HL-60/S4 treated with retinoic acid at 250 ng/mL for 4 days and 3 days (cell line): ENCODE measurements around the gene PRKCE.

Experiments
- in situ Hi-C: fragments of 300-500 bp; cut with MboI; formaldehyde crosslinking; loops from 2 replicates; pipeline ENCODE4 v1.7.0; 2022; ENCODE audit warnings: low sequenced_read_pairs

PRKCE gene

DNA sequence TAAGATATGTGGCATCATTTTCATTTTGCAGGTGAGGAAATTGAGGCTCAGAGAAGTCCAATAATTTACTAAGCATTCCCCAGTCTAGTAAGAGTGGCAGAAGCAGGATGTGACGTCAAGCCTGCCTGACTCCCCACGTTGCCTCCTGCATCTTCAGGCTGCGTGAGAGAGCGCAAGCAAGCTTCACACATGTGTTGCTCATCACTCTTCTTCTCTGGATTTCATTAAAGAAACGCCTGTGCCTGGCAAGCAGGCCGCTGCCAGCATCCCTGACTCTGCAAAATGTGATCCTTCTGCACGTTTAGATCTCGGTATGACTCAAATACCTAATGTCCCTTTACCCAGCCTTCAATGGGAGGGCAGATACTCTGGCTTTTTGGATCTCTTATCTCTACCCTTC is 96.8 kb downstream of the PRKCE start:
- in situ Hi-C loops, result no loop called here

DNA sequence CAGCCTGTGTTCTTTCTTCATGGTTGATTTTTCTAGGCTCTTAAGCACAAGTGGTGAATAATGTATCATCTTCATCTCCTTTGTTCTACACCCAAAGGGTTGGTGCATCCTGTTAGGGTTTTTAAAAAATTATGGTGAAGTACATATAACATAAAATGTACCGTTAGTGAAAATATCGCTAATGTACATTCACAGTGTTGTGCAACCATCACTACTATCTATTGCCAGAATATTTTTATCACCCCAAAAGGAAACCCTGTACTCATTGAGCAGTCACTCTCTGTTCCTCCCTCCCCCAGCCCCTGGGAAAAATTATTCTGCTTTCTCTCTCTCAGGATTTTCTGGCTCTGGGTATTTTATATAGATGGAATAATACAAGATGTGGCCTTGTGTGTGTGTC is 98.5 kb downstream of the PRKCE start:
- in situ Hi-C loops, result no loop called here

DNA sequence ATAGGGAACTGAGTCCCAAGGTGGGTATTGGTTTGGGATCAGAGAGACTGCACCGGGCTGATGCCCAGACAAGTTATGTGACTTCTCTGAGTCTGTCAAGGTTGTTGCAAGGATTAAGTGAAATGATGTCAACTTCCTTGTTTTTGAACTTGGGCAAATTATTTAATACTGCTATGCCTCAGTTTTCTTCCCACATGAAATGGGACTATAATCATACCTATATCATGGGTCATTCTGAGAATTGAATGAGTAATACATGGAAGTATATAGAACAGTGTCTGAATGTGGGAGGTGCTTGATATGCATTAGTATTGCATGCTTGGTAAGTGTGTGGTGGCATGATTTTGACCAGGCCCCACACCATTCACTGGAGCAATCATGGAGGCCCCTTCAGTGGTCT is 99.0 kb downstream of the PRKCE start:
- in situ Hi-C loops, result no loop called here

GRCh38 chr2:45753381-45753780 is 101.9 kb downstream of the PRKCE start:
- in situ Hi-C loops, result no loop called here

- in situ Hi-C loops, result no loop called here
These were observed 102.9 kb downstream of the PRKCE start for GRCh38 chr2:45754131-45755010.

GRCh38 chr2:45755585-45756335 is 104.3 kb downstream of the PRKCE start:
- in situ Hi-C loops, result no loop called here

GRCh38 chr2:45758018-45758417 is 106.5 kb downstream of the PRKCE start:
- in situ Hi-C loops, result no loop called here

DNA sequence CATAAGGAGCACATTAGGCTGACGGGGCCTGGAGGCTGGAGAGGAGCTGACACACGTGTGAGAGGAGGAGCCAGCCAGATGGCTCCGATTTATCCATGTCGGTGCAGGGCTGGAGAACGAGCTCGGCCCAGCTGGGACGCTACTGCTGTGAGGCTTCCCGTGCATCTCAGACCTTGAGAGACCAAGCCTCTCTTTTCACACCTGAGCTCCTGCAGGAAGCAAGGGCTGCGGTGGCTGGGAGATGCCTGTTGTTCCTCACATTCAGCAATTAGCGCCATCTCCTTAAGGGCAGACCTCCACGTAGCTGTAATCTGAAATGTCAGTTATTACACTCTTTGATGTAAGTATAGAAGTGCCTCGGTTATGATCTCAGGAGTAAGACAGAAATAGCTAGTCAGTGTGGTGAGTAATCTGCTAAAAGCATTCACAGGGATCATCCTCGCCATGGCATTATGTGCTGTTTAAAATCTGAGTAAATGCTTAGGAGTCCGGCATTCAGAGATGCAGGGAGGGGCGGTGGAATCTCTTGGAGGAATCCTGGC is 107.9 kb downstream of the PRKCE start:
- in situ Hi-C loops, result no loop called here

DNA sequence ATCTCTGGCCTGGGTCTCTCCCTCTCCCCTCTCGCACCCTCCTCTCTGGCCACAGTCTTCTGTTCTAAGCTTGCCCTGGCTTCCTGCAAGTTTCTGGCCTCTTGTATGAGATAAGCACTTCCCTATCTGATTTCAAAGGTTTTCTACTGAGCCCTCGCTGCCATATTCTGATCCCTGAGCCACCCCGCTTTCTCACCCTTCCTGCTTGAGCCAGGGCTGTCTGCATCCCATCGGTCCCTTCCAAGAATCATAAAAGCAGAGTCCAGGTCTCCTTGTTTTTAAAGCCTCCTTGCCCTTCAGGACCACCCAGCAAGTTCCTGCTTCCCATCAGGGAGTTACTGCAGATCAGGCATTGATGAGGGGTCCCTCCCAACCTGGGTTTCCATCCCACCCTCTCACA is 110.2 kb downstream of the PRKCE start:
- in situ Hi-C loops, result no loop called here

GRCh38 chr2:45763255-45763654 is 111.8 kb downstream of the PRKCE start:
- in situ Hi-C loops, result no loop called here

DNA sequence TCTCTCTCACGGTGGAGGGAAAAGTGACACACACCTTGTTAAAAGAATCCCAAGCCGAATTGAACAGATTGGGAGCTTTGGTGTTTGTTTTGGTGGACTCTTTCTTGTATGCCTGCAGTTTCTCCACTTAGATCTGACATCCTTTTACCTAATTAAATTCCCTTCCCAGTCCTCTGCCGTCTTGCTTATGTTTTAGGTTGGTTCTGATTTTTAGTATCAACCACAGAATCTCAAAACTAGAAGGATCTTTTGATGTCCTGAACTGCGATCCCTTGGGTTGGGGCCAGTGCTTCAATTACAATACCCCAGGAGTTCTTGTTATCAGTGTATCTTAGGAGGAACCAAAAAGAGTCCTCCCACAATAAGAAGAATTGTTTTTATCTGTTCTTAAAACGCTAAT is 112.3 kb downstream of the PRKCE start:
- in situ Hi-C loops, result no loop called here

DNA sequence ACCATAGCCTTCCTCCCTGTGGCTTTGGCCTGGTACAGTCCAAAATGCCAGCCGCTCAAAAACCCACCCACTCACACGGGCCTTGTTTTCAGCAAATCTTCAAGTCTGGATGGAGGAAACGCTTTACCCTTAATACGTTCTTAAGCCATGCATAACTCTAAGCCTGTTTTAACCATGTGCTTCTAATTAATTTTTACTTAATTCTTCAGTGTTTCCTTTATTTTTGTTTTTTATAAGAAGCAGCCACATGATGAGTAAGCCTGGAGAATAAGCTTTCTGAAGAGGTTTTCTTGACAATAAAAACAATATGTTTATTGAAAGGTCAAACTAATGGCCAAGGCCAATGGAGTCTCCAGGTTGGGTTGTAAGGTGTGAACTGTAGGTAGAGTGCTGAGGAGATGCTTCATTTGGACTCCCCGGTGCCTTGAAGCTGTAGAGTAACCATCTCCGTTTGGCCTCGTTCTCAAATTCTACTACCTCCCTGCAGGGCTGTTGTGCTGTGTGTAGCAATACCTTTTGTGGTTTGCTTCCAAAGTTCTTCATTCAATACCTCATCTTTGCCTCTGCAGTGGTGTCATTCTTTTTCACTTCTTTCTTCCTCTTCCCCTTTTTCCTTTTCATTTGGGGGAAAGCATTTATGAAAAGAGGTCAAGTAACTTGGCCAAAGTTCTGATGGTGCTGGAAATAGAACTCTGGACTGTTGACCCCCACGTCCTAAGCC is 113.7 kb downstream of the PRKCE start:
- in situ Hi-C loops, result no loop called here

DNA sequence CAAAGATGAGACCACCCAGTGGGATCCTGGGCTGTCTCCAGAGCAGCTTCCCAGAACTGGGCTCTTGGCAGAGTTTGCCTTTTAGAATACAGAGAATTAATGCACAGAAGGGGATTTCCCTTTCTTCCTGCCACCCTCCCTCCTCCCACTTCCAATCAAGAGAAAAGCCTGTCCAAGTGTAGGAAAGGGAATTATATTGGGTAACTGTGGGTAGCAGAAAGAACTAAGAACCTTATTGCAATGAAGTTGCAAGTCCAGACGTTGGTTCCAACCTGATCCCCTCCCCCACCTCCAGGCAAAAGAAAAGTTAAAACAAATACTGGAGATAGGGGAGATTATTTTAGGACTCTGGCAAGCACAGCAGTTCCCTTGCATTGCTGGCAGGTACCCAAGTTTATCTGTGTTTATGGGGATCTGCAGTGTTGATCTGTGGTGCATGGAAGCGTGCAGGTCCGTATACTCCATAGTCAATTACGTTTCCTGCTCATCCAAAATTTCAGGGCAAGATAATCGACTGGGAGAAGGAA is 114.3 kb downstream of the PRKCE start:
- in situ Hi-C loops, result no loop called here

DNA sequence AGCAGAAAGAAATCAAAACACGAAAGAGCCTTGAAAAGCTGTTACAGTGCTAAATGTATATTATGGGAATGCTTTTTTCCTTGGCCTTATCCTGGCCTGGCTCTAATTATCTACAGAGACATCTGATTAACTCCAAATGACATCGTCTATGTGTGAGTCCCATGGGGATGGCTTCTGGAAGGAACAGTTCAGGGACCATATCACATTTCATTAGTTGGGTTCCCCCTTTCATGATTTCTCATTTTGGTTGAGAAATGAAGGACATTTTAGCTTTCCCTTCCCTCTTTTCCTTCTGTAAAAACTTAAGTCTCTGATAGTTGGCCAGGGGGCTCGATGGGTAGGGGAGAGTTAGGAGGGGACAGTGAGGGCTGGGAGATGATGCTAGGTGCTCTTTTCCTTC is 116.7 kb downstream of the PRKCE start:
- in situ Hi-C loops, result no loop called here

- in situ Hi-C loops, result no loop called here
These were observed 117.6 kb downstream of the PRKCE start for GRCh38 chr2:45769056-45769455.

GRCh38 chr2:45769854-45770576 is 118.5 kb downstream of the PRKCE start:
- in situ Hi-C loops, result no loop called here

- in situ Hi-C loops, result no loop called here
These were observed 119.3 kb downstream of the PRKCE start for GRCh38 chr2:45770811-45771210.

- in situ Hi-C loops, result no loop called here
These were observed 119.8 kb downstream of the PRKCE start for GRCh38 chr2:45771261-45771660.

- in situ Hi-C loops, result no loop called here
These were observed 120.6 kb downstream of the PRKCE start for GRCh38 chr2:45772038-45772437.

DNA sequence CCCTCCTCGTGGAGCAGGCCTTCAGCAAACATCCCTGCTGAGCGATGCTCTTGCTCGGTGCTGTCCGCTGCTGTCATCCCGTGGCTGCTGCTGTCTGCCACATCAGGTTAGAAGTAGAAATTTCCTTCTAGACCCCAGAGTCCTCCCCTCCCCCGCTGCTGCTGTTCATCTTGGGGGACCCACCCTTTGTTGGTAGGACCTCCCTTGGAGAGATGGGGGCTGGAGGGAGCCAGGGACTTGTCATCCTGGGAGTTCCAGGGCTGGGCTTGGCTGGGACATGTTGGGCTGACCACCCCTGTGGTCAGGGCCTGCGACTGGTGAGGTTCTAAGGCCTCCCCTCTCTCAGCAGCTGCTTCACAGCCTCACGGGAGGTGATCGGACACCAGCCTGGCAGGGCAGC is 122.4 kb downstream of the PRKCE start:
- in situ Hi-C loops, result no loop called here
